ENCODE measurements around the gene TLX2. TPM values are rescaled to one million over a fixed set of nuclear protein-coding genes. Genes with fewer than 3 reads are reported as not detected.

Gene TLX2
- total and polyA plus RNA-seq, 2 of the 8 experiments (the other 6 are each of a cell fraction or from before 2014, with no cell fraction given): 0.06 to 0.17 TPM

GRCh38 chr2:74515981-74516633, 1.9 kb downstream of the TLX2 start:
- Histone ChIP-seq H3K27me3 (replicated peaks in 1 of 4; ENCODE audit: control insufficient read depth in 3 of 4, extremely low read depth in 1 of 4, insufficient read depth in 3 of 4, low read length in 3 of 4) (peaks cover 68 to 93% (median 89%) of the 10 kb centered on the region in 4 experiments), H3K56ac (replicated peaks; ENCODE audit: insufficient read length, low read depth, low read length) (no peak overlapping the region), H3K4me2 (ENCODE audit: insufficient read depth in 1 of 2, low read depth in 2 of 2, low read length in 2 of 2) (peak overlapping the region; percentile 63 to 88), H4K5ac (ENCODE audit: insufficient read length, low read depth, low read length) (no peak overlapping the region), H2BK15ac (ENCODE audit: low read length) (peak overlapping the region; percentile 92; the same call in 1 of the 2 replicates), H3K9ac (replicated peaks in 1 of 4; ENCODE audit: extremely low read depth in 1 of 4, low read depth in 3 of 4, low read length in 3 of 4) (peak overlapping the region in 1 of 4 experiments; percentile 13; a peak in 1 of 7 replicates), H3K4me1 (replicated peaks in 1 of 4; ENCODE audit: control insufficient read depth in 3 of 4, insufficient read depth in 4 of 4, low read length in 3 of 4) (peaks cover 0 to 24% (median 10%) of the 10 kb centered on the region in 4 experiments; a peak in 6 of 7 replicates), H3K23ac (ENCODE audit: insufficient read length) (no peak overlapping the region), H3K18ac (ENCODE audit: extremely low read depth, low read length) (peak overlapping the region; percentile 83), H4K8ac (ENCODE audit: extremely low read depth, insufficient read depth, low read length) (peak overlapping the region; percentile 84), H3K9me3 (ENCODE audit: insufficient read depth in 2 of 2, low read depth in 1 of 2, low read length in 1 of 2) (peaks cover 7 to 12% of the 10 kb centered on the region in 2 experiments), H3K79me2 (ENCODE audit: control insufficient read depth in 1 of 2, insufficient read depth in 2 of 2, low read length in 2 of 2) (no peaks in the 10 kb centered on the region), H2BK5ac (ENCODE audit: low read depth, low read length) (no peak overlapping the region), H3K36me3 (ENCODE audit: control insufficient read depth in 2 of 4, insufficient read depth in 4 of 4, low read length in 3 of 4) (peaks cover 0 to 19% (median 0%) of the 10 kb centered on the region in 4 experiments; a peak in 1 of 8 replicates), H2AK5ac (ENCODE audit: low read depth, low read length) (no peak overlapping the region), H2BK20ac (ENCODE audit: low read length) (no peak overlapping the region), H3K14ac (ENCODE audit: insufficient read length) (no peak overlapping the region), H2AFZ (ENCODE audit: low read length) (peak overlapping the region; percentile 61; the same call in 1 of the 2 replicates), H2BK12ac (ENCODE audit: low read depth, low read length) (peak overlapping the region; percentile 68; the same call in 1 of the 2 replicates), H2BK120ac (replicated peaks; ENCODE audit: low read depth, low read length) (no peak overlapping the region), H3K27ac (ENCODE audit: low read depth, low read length) (no peak overlapping the region), H3K23me2 (ENCODE audit: low read depth, low read length) (peaks cover 10% of the 10 kb centered on the region; the same call in 1 of the 2 replicates), H4K20me1 (replicated peaks in 1 of 2; ENCODE audit: control insufficient read depth in 1 of 2, insufficient read depth in 2 of 2, low read length in 2 of 2) (peaks cover 2 to 4% of the 10 kb centered on the region in 2 experiments), H3K4ac (replicated peaks; ENCODE audit: insufficient read length, low read depth, low read length) (no peak overlapping the region), H4K91ac (replicated peaks; ENCODE audit: insufficient read length, low read length) (peak overlapping the region; percentile 45), H3K79me1 (ENCODE audit: low read depth, low read length) (no peaks in the 10 kb centered on the region), H3K4me3 (ENCODE audit: extremely low read depth in 1 of 4, insufficient read depth in 2 of 4, low read depth in 3 of 4, low read length in 4 of 4) (peak overlapping the region in 1 of 4 experiments; percentile 62; a peak in 3 of 8 replicates)
- CTCF ChIA-PET (ENCODE audit: partially characterized antibody): interaction anchor here (0.8 to 4.2 kb wide), 6 partner anchors 12 to 34 kb away, joined by 3 to 20 read pairs (median 5); partner anchors contain the start of genes AUP1, CCDC142, HTRA2 and TTC31
- 12% methylated on average over 55 of the region's 72 CpGs; no CpG with 5 or more reads in 1 of the 2 experiments for WGBS, 2 experiments (ENCODE audit: extremely low coverage in 1 of 2, insufficient coverage in 1 of 2, insufficient read length in 1 of 2, insufficient replicate concordance in 2 of 2, low coverage in 1 of 2, low lambda C conversion rate in 2 of 2, missing lambda C conversion rate in 1 of 2)
- DNase-seq (ENCODE audit: low read depth in 1 of 2, low spot score in 2 of 2): peak in 1 of 2 experiments; percentile 95
- FAIRE-seq: no peak
- POLR2A ChIA-PET (ENCODE audit: partially characterized antibody): interaction anchor here (0.8 to 6.7 kb wide), 6 partner anchors 10 to 38 kb away, joined by 3 to 63 read pairs (median 10); partner anchors contain the start of genes AUP1, HTRA2, LBX2 and LOXL3
- TF ChIP-seq SP2 (IDR thresholded peaks at IDR 0.05; ENCODE audit: low read length): peak; percentile 58
- no peak for TF ChIP-seq ATF3 (IDR thresholded peaks at IDR 0.05; ENCODE audit: insufficient read depth, low read depth, low read length)
- TF ChIP-seq SP1 (IDR thresholded peaks at IDR 0.05; ENCODE audit: low read depth, low read length): peak; percentile 94
- TF ChIP-seq MAX (IDR thresholded peaks at IDR 0.05): peak; percentile 99
- TF ChIP-seq, protein P1, sequence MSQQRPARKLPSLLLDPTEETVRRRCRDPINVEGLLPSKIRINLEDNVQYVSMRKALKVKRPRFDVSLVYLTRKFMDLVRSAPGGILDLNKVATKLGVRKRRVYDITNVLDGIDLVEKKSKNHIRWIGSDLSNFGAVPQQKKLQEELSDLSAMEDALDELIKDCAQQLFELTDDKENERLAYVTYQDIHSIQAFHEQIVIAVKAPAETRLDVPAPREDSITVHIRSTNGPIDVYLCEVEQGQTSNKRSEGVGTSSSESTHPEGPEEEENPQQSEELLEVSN (IDR thresholded peaks at IDR 0.05): peak; percentile 100
- TF ChIP-seq RBBP5 (IDR thresholded peaks at IDR 0.05; ENCODE audit: borderline replicate concordance, low read depth, low read length): 0 out of 2 replicates have a peak, but pooled peaks have one; percentile 40
- TF ChIP-seq GABPA (IDR thresholded peaks at IDR 0.05; ENCODE audit: borderline replicate concordance, insufficient read depth, low read length): 0 out of 2 replicates have a peak, but pooled peaks have one; percentile 11
- no peak for TF ChIP-seq POLR2AphosphoS5 (IDR thresholded peaks at IDR 0.05; ENCODE audit: low read depth, low read length)
- peak; percentile 47 for TF ChIP-seq EZH2 (IDR thresholded peaks at IDR 0.05; ENCODE audit: low read depth, low read length, severe bottlenecking)

All from H1 (cell line).